Stimulated activated naive B cell treated with anti-CD40 and anti-IgM and Interleukin-4, amounts not matched to agents 10 μg/mL and 1 μg/mL and 100 μg/mL, for 72 hours (primary cell): ENCODE results near the gene KCNK13.
"Not testable (repeated sequence)": the region's sequence is repeated elsewhere in the genome, so short reads cannot be mapped to it uniquely, and the experiment has no call there.

Experiments
- ATAC-seq, 2 donors: fragments of 150-1000 bp; cut with Tn5 transposase; replicated peaks; 2 replicates each; pipeline ENCODE4 v1.10.0; 2021; ENCODE audit warnings: moderate library complexity in 1 of 2
- DNase-seq: peaks from one replicate; pipeline ENCODE4 v3.0.0; 2021
- H3K27ac Mint-ChIP-seq: one replicate; pipeline ENCODE4 v1.8.0; 2022; ENCODE audit warnings: mild to moderate bottlenecking, mixed read lengths
- H3K27me3 Mint-ChIP-seq, 2 donors: one replicate each; pipeline ENCODE4 v1.8.0; 2022; ENCODE audit warnings: mixed read lengths in 2 of 2
- H3K36me3 Mint-ChIP-seq, 2 donors: one replicate each; pipeline ENCODE4 v1.8.0; 2022; ENCODE audit warnings: mixed read lengths in 2 of 2, mild to moderate bottlenecking in 1 of 2
- H3K4me1 Mint-ChIP-seq, 2 donors: one replicate each; pipeline ENCODE4 v1.8.0; 2022; ENCODE audit warnings: mixed read lengths in 2 of 2, mild to moderate bottlenecking in 1 of 2
- H3K4me3 Mint-ChIP-seq, 2 donors: one replicate each; pipeline ENCODE4 v1.8.0; 2022; ENCODE audit warnings: mild to moderate bottlenecking in 2 of 2, mixed read lengths in 2 of 2, moderate library complexity in 1 of 2
- H3K9me3 Mint-ChIP-seq, 2 donors: one replicate each; pipeline ENCODE4 v1.8.0; 2022; ENCODE audit warnings: mixed read lengths in 2 of 2, mild to moderate bottlenecking in 1 of 2

KCNK13 gene

DNA sequence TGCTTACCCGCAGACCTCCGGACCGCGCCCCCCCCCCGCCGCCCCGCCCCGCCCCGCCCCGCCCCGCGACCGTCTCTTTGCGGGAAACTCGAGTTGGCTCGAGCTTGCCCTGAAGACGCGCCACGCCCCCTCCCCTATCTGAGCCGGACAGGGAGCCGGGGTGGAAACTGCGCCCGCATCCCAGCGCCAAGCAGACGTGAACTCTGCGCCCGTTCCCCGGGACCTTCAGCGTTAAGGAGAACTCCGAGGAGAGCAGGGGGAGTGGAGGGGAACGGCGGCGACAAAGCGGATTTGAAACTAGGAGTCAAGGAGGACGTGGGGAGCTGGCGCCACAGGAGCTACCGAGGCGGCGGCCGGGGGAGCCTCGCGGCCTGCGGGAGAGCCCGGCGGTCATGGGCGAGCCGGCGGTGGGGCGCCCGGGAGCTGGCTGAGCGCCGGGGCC lies at the start of gene KCNK13:
TSS of gene KCNK13 (plus strand) at position 310 of the 442 bp plus-strand sequence. CDS start 212 bp downstream, outside the sequence.
- DNase-seq (no peak), ATAC-seq (peak; percentile 21 to 26)
- Mint-ChIP-seq H3K36me3 (peaks cover 0 to 1% of the 10 kb centered on the region in 2 donors), H3K4me1 (peaks cover 19 to 30% of the 10 kb centered on the region in 2 donors), H3K9me3 (peaks cover 5 to 11% of the 10 kb centered on the region in 2 donors), H3K27me3 (peaks cover 63 to 70% of the 10 kb centered on the region in 2 donors), H3K4me3 (peak within 1 kb of the TSS; percentile 79 to 88), H3K27ac (peak within 1 kb of the TSS; percentile 66)

DNA sequence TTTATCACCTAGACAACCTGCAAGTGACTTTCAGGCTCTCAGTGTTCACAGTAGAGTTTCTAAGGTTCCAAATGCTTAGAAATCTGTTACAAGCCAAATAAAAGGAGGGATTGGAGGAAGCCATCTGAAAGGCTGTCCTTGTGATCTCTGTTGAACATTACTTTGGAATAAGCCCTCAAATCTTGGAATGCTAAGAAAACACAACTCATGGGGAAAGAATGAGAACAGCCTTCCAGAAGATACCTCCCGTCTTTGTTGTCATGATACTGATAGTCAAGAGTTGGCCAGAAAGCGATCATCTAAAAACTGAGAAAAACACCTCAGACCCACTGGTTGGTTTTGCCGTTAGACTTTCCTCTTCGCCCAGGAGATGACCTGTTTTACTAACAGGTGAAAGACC lies 44.4 kb upstream of the KCNK13 start:
- ATAC-seq (no peak), DNase-seq (no peak)
- Mint-ChIP-seq H3K27ac (no peak overlapping the region), H3K4me1 (no peaks in the 10 kb centered on the region), H3K27me3 (no peaks in the 10 kb centered on the region), H3K4me3 (no peak overlapping the region), H3K36me3 (peaks cover 66 to 78% of the 10 kb centered on the region in 2 donors), H3K9me3 (peaks cover 4 to 5% of the 10 kb centered on the region in 2 donors)

DNA sequence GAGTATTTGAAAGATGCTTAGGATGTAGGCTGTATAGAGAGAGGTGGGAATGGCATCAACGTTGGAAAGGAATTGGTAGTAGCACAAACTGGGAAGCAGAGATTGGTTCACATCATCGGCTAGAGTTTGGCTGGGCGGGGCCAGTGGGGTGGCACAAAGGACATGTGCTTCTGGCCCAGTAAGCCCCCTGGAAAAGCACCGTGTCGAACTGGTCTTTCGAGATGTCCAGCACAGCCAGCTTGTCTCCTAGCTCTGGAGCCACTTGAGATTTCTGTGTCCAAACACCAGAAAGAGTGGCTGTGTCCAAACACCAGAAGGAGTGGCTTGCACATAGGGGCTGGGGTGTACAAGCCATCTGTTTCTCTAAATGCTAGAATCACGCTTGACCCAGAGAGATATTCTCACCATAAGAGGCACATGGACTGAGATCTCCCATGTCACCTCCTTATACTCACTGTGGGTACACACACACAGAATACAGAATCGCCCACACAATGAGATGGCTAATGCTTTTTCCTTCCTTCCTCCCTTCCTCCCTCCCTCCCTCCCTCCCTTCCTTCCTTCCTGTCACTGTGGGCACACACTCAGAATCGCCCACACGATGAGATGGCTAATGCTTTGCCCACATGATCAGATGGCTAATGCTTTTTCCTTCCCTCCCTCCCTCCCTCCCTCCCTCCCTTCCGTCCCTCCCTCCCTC lies 41.8 kb upstream of the KCNK13 start:
- H3K4me3 Mint-ChIP-seq: no peak overlapping the region
- H3K4me1 Mint-ChIP-seq: no peaks in the 10 kb centered on the region
- H3K9me3 Mint-ChIP-seq: no peaks in the 10 kb centered on the region
- no peak for DNase-seq
- no peak for ATAC-seq
- no peak overlapping the region for H3K27ac Mint-ChIP-seq
- H3K27me3 Mint-ChIP-seq: no peaks in the 10 kb centered on the region
- peaks cover 66 to 78% of the 10 kb centered on the region in 2 donors for H3K36me3 Mint-ChIP-seq

DNA sequence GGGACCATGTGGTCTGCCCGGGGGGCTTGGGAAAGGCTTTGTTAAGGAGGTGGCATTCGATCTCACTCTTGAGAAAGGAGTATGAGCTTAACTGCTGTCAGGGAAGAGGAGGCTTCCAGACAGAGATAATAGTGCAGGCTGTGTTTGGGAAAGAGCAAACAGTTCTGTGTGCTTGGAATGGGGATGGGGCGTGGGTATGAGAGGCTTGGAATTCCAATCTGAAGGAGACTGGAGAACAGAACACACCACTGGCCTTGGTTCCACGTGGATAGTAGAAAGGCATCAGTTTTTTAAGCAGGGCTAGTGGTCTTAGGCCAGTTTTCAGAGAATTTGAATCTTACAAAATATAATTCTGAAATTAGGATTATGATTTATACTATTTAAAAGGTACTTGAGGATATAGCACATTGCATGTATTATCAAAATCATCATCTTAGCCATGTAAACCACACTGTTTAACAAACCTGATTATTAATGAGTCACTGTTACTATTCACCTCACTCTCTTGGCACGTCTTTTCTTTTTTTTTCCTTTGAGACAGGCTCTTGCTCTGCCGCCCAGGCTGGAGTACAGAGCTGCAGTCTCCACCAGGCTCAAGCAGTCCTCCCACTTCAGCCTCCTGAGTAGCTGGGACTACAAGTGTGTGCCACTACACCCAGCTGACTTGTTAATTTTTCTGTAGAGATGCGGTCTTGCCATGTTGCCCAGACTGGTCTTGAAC lies 38.5 kb upstream of the KCNK13 start:
- Mint-ChIP-seq H3K36me3 (peaks cover 59 to 67% of the 10 kb centered on the region in 2 donors), H3K4me3 (no peak overlapping the region), H3K9me3 (peaks cover 0 to 5% of the 10 kb centered on the region in 2 donors), H3K27ac (peak overlapping the region; percentile 16), H3K4me1 (no peaks in the 10 kb centered on the region), H3K27me3 (no peaks in the 10 kb centered on the region)
- DNase-seq: no peak
- ATAC-seq: no peak

DNA sequence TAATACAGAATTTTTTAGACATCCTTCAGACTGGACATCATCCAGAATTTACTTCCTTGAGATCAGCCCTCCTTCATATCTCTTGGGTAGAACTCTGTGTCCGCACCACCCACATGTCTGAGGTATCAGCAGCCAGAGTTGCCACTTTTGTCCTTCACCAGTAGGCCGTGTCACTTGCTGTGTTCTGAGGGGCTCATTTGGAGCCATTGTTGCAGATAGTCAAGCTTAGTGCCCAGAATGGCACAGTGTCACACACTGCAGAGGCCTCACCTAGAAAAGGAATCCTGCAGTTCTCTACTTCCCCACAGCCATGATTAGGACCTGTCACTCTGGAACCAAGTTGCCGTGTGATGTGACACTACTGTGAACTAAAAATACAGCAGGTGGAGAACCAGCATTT lies 36.9 kb upstream of the KCNK13 start:
- peaks cover 0 to 5% of the 10 kb centered on the region in 2 donors for H3K9me3 Mint-ChIP-seq
- no peak overlapping the region for H3K4me3 Mint-ChIP-seq
- H3K4me1 Mint-ChIP-seq: no peaks in the 10 kb centered on the region
- DNase-seq (no peak), ATAC-seq (no peak)
- H3K27ac Mint-ChIP-seq: no peak overlapping the region
- no peaks in the 10 kb centered on the region for H3K27me3 Mint-ChIP-seq
- peaks cover 54 to 58% of the 10 kb centered on the region in 2 donors for H3K36me3 Mint-ChIP-seq

DNA sequence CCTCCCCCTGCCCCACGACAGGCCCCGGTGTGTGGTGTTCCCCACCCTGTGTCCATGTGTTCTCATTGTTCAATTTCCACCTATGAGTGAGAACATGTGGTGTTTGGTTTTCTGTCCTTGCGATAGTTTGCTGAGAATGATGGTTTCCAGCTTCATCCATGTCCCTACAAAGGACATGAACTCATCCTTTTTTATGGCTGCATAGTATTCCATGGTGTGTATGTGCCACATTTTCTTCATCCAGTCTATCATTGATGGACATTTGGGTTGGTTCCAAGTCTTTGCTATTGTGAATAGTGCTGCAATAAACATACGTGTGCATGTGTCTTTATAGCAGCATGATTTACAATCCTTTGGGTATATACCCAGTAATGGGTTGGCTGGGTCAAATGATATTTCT lies 35.2 kb upstream of the KCNK13 start:
- ATAC-seq, H3K27me3 Mint-ChIP-seq, DNase-seq, H3K4me1 Mint-ChIP-seq, H3K27ac Mint-ChIP-seq, H3K4me3 Mint-ChIP-seq, H3K9me3 Mint-ChIP-seq: not testable (repeated sequence)
- peaks cover 51 to 58% of the 10 kb centered on the region in 2 donors for H3K36me3 Mint-ChIP-seq

DNA sequence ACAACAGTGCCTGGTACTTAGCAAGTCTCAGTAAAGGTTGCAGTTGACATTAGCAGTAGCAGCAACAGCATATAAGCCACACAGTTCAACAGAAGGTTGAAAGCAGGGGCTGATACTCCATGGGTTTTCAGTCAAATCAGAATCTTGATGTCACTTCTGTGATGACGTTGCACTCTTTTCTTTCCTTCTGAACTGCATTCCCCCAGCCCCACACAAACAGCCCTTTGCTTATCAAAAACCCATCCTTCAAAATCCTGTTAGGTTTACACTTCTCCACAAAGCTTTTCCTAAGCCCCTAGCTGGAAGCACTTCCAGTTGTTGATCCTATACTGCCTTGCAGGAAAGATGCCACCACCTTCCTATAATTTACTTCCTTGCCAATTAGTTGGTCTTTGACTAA lies 34.0 kb upstream of the KCNK13 start:
- Mint-ChIP-seq H3K4me1 (no peaks in the 10 kb centered on the region), H3K9me3 (peaks cover 0 to 5% of the 10 kb centered on the region in 2 donors), H3K27me3 (no peaks in the 10 kb centered on the region), H3K4me3 (no peak overlapping the region), H3K36me3 (peaks cover 51 to 56% of the 10 kb centered on the region in 2 donors), H3K27ac (no peak overlapping the region)
- ATAC-seq (no peak), DNase-seq (no peak)

DNA sequence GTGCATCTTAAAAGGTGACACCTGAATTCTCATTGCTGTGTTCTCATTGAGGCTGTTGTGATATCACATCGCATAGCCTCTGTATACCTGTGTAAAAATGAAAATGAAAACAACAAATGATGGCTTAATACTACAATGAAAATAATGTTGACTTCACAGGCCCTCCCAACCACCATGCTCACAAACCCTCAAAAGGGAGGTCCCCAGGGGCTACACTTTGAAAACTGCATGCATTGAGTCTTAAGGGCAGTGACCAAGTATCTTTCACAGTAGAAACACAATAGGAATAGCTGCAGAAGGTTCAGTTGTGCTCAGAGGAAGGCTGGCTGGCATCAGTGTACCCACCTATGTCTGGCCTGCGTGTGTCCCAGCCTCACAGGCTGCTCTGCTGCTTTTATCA lies 27.6 kb upstream of the KCNK13 start:
- Mint-ChIP-seq H3K4me3 (no peak overlapping the region), H3K4me1 (peaks cover 3 to 7% of the 10 kb centered on the region in 2 donors), H3K36me3 (peaks cover 47 to 56% of the 10 kb centered on the region in 2 donors), H3K27me3 (no peaks in the 10 kb centered on the region), H3K9me3 (no peaks in the 10 kb centered on the region), H3K27ac (no peak overlapping the region)
- no peak for DNase-seq
- no peak for ATAC-seq

DNA sequence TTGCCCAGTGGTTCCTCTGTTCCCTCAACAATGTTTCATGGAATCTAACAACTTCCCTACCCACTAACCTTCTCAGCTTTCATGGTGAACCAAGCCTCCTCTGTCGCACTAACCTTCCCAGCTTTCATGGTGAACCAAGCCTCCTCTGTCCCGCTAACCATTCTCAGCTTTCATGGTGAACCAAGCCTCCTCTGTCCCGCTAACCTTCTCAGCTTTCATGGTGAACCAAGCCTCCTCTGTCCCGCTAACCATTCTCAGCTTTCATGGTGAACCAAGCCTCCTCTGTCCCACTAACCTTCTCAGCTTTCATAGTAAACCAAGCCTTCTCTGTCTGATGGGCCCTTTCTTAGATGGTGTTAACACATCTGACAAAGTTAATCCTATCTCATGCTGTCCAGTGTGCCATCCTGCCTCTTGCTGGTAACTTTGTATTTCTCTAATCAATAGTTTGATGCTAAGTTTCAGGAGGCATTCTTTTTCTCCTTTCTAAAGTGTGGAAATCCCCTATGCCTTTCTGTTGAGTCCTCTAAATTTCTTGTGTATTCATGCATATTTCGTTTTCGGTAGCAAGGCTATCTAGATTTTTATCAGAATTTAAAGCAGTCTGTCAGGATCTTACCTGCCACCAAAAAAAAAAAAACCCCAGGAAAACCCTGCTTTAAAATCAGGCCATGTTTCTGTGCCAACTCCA lies 26.8 kb upstream of the KCNK13 start:
- no peak for ATAC-seq
- no peak overlapping the region for H3K4me3 Mint-ChIP-seq
- peaks cover 3 to 7% of the 10 kb centered on the region in 2 donors for H3K4me1 Mint-ChIP-seq
- H3K27me3 Mint-ChIP-seq: no peaks in the 10 kb centered on the region
- DNase-seq: no peak
- H3K9me3 Mint-ChIP-seq: no peaks in the 10 kb centered on the region
- no peak overlapping the region for H3K27ac Mint-ChIP-seq
- H3K36me3 Mint-ChIP-seq: peaks cover 50 to 62% of the 10 kb centered on the region in 2 donors

DNA sequence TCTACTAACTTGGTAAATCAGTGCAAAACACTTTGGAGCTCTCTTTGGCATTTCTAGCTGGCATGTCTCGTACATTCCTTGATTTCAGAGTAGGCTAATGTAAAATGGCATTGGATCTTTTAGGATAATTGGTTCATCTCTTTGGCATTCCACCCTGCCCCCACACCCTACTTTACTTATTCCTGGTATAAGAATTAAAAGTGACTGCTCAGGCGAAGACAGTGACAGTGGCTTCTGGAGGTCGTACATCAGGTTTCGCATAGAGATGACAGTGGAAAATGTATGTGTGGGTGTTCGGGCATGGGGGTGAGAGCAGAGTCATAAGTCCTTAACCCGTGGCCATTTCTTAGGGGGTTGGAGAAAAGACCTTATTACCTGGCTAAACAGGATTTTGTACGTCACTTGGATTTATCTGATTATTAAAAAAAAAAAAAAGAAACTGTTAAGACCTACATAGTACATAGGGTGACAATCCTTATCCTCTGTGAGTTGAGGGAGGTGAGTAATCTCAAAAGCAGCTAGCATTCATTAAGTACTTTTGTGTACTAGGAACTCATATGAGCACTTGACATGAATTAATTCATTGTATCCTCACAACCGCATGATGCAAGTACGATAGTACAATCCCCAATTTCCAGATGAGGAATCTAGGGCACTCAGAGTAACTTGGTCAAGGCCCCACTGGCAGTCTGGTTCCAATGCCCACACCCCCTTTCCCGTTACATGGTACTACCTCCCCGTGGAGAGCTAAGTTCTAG lies 22.4 kb upstream of the KCNK13 start:
- Mint-ChIP-seq H3K27me3 (no peaks in the 10 kb centered on the region), H3K36me3 (peaks cover 52 to 76% of the 10 kb centered on the region in 2 donors), H3K4me3 (no peak overlapping the region), H3K27ac (peak overlapping the region; percentile 47), H3K9me3 (no peaks in the 10 kb centered on the region), H3K4me1 (peaks cover 3 to 7% of the 10 kb centered on the region in 2 donors)
- no peak for DNase-seq
- no peak for ATAC-seq

DNA sequence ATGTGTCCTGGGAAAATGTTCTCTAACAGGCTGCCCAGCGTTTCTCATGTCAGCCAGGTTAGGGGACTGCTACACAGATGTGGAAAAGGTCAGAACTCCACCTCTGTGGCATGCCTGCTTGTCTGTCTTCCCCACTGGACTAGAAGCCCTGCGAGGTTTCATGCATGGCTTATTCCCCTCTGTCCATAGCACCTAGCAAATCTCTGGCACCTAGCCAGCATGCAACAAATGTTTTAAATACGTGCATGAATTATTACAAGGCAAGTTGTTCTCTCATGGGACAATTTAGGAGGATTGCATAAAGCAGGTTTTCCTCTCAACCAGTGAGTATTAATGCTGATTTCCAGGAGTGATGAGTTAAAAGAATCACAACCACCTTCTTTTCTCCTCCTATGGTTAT lies 21.4 kb upstream of the KCNK13 start:
- ATAC-seq (no peak), DNase-seq (no peak)
- Mint-ChIP-seq H3K4me3 (no peak overlapping the region), H3K36me3 (peaks cover 44 to 73% of the 10 kb centered on the region in 2 donors), H3K4me1 (no peaks in the 10 kb centered on the region), H3K9me3 (no peaks in the 10 kb centered on the region), H3K27me3 (no peaks in the 10 kb centered on the region), H3K27ac (no peak overlapping the region)

DNA sequence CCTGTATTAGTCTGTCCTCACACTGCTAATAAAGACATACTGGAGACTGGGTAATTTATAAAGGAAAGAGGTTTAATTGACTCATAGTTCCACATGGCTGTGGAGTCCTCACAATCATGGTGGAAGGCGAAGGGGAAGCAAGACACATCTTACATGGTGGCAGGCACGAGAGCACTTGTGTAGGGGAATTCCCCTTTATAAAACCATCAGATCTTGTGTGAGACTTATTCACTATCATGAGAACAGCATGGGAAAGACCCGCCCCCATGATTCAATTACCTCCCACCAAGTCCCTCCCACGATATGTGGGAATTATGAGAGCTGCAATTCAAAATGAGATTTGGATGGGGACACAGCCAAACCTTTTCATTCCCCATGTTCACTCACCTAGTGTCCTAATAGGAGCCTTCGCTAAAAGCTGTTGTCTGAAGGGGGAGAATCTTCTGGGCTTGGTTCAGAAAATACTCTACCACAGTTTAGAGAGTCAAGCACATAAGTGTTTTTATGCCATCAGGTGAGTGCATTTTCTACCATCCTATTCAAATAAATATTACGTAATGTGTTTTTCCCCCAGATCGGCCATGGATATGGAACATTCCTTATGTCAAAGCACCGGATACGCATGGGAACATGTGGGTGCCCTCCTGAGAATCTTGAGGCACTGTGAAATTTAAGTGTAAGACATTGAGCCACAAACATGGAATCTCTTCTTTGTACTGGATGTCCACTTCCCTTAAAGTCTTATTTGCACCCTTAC lies 19.1 kb upstream of the KCNK13 start:
- Mint-ChIP-seq H3K9me3 (peaks cover 0 to under 1% of the 10 kb centered on the region in 2 donors), H3K4me3 (no peak overlapping the region), H3K36me3 (peaks cover 34 to 78% of the 10 kb centered on the region in 2 donors), H3K27me3 (no peaks in the 10 kb centered on the region), H3K4me1 (no peaks in the 10 kb centered on the region), H3K27ac (peak overlapping the region; percentile 20)
- ATAC-seq (no peak), DNase-seq (no peak)

DNA sequence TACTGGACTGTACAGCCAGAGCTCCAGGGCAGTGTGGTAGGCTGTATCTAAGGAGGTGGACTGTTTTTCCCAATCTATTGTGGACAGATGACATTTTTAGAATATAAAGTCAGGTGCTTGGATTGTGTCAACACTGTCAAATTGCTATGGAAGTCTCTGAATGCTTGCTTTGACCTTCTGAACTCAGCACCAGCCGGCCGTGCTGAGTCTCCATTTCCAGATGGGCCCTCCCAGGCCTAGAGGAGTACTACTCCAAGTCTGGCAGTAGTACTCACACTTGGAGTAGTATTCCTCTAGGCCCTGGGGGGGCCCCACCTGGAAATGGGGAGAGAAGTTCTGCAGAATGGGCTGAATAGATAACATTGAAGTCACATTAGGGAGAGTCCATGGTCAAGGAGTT lies 16.2 kb upstream of the KCNK13 start:
- Mint-ChIP-seq H3K36me3 (peaks cover 26 to 66% of the 10 kb centered on the region in 2 donors), H3K27me3 (peaks cover 0 to under 1% of the 10 kb centered on the region in 2 donors), H3K4me1 (no peaks in the 10 kb centered on the region), H3K27ac (no peak overlapping the region), H3K9me3 (peaks cover 0 to 2% of the 10 kb centered on the region in 2 donors), H3K4me3 (no peak overlapping the region)
- ATAC-seq (no peak), DNase-seq (no peak)
